Skeletal muscle tissue (tissue), 4 donors: ENCODE measurements around the gene ATXN1. TPM values are rescaled to one million over a fixed set of nuclear protein-coding genes. Genes with fewer than 3 reads are reported as not detected.

Experiments
- H3K27ac ChIP-seq: one replicate; pipeline ENCODE4 v1.7.0; 2013; ENCODE audit warnings: mild to moderate bottlenecking, low read depth, low read length, inconsistent platforms
- H3K27me3 ChIP-seq, 3 donors: one replicate each; pipeline ENCODE4 v1.7.0; 2013; ENCODE audit warnings: low read length in 3 of 3; ENCODE audit not compliant: control insufficient read depth in 3 of 3, insufficient read depth in 3 of 3
- H3K36me3 ChIP-seq, 3 donors: one replicate each; pipeline ENCODE4 v1.7.0; 2013; ENCODE audit warnings: low read length in 3 of 3; ENCODE audit not compliant: control insufficient read depth in 3 of 3, insufficient read depth in 3 of 3
- H3K4me1 ChIP-seq, 3 donors: one replicate each; pipeline ENCODE4 v1.7.0; 2013; ENCODE audit warnings: low read length in 3 of 3, mild to moderate bottlenecking in 3 of 3; ENCODE audit not compliant: control insufficient read depth in 3 of 3, insufficient read depth in 3 of 3
- H3K4me3 ChIP-seq, 3 donors: one replicate each; pipeline ENCODE4 v1.7.0; 2013; ENCODE audit warnings: low read length in 3 of 3
- H3K9ac ChIP-seq, 3 donors: one replicate each; pipeline ENCODE4 v1.7.0; 2013; ENCODE audit warnings: low read length in 3 of 3, mild to moderate bottlenecking in 3 of 3, moderate library complexity in 2 of 3, low read depth in 1 of 3
- H3K9me3 ChIP-seq, 3 donors: one replicate each; pipeline ENCODE4 v1.7.0; 2013; ENCODE audit warnings: low read length in 3 of 3; ENCODE audit not compliant: control insufficient read depth in 3 of 3
- total RNA-seq: library from RNA; depleted of rRNA; stranded (reverse); fragments of >200 nt; gene quantifications from one replicate; pipeline ENCODE4 v1.2.3, GENCODE V29; 2014
- donor health status: Osteomylitis.

ATXN1 gene
- total RNA-seq, 1 donor from 2014 or later = 30.8 TPM

DNA sequence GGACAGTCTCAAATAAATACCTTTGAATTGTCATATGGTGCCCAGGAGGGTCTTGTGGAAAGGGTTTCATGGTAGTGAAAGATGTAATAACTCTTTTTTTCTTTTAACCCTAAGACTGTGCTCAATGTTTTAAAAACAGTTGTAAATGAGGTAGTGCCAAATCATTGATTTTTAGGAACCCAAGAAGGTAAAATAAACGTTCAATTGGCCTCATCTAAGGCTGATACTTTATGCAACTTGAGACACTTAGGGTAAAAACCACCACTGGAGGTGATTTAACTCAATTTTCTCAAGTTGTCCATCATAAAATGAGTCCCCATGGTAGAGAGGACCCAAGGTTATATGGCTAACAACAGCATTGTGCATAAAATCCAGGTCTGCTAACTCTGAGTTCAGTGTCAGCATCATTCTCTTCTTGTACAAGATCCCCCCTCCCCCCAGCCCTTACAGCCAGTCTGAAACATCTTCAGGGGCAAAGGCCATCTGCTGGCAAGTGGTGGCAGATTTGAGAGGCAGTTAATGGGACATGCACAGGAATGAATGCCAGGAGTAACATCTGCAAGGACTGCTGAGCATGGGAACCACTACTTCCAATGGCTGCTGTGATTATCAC is 278.5 kb downstream of the ATXN1 start:
- Histone ChIP-seq H3K9ac (no peak overlapping the region), H3K27ac (no peak overlapping the region), H3K4me1 (peaks cover 7% of the 10 kb centered on the region in 3 donors), H3K36me3 (peaks cover 0 to 7% (median 4%) of the 10 kb centered on the region in 3 donors), H3K9me3 (peaks cover 0 to 3% (median 0%) of the 10 kb centered on the region in 3 donors), H3K27me3 (no peaks in the 10 kb centered on the region), H3K4me3 (no peak overlapping the region)

DNA sequence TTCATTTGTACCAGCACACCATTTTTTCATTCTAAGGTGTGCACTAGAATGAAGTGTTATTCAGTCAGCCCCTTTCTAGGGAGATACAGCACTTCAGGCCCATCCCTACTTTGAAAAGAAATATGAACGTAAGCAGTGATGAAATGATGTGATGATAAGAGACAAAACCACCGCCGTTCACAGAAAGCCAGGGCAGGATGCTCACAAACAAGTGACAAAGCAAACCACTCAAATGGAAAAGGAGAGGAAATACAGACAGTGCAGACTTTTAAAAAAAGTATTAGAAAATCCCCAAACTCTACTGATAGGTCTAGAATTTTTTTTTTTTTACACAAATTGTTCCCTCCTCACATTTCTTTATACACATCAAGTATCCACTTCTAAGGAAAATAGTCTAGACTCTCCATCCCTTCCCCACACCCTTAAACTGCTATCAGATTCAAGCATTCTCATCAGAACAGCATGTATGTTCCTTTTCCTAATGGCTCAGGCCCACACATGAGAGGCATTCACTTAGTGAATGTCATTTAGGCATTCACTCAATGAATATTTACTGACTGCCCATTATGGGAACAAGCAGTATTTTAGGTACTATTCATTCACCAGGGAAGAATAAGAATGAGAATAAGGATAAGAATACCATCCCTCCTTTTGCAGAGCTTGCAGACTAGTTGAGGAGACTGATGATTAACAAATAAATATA is 279.4 kb downstream of the ATXN1 start:
- H3K4me3 ChIP-seq = no peak overlapping the region
- no peak overlapping the region for H3K27ac ChIP-seq
- peaks cover 0 to 3% (median 0%) of the 10 kb centered on the region in 3 donors for H3K9me3 ChIP-seq
- H3K27me3 ChIP-seq = no peaks in the 10 kb centered on the region
- peaks cover 0 to 7% (median 4%) of the 10 kb centered on the region in 3 donors for H3K36me3 ChIP-seq
- H3K4me1 ChIP-seq = peaks cover 9 to 16% (median 10%) of the 10 kb centered on the region in 3 donors
- H3K9ac ChIP-seq = no peak overlapping the region

GRCh38 chr6:16480763-16481560 is 280.3 kb downstream of the ATXN1 start:
- Histone ChIP-seq H3K27me3 (no peaks in the 10 kb centered on the region), H3K4me3 (no peak overlapping the region), H3K27ac (no peak overlapping the region), H3K4me1 (peaks cover 9 to 20% (median 10%) of the 10 kb centered on the region in 3 donors), H3K9ac (no peak overlapping the region), H3K36me3 (peaks cover 0 to 7% (median 4%) of the 10 kb centered on the region in 3 donors), H3K9me3 (peaks cover 0 to 3% (median 0%) of the 10 kb centered on the region in 3 donors)

DNA sequence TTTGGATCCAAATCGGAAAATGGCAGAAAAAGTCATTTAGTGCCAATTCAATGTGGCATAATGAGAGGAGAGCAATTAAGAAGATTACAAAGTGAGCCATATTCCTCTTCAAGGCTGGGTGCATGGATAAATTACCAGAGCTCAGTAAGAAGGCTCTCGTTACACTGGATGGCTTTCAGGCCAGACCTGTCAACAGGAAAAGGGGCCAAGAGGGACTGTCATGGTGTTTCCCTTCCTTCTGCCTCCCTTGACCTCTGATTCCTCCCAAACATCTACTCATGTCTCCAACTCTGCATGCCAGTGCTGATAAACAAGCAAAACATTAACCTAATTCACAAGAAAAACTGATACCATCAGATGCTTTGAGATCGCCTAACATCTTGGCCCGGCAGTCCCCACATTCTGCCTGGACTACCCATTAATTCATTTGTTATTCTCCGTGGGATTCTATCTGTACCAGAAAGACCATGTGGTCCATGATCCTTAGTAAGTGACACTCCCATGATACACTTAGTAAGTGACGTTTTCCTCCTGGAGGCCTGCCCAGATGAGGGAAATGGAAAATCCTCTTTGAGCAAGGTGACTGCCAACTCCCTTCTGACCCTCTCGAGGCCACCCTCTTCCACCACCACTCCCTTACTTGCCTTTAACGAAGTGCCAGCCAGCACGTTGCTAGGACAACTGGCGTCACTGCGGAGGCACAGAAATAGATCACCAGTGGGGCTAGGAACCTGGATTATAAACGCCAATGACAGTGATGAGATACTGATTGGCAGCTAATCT is 283.7 kb downstream of the ATXN1 start:
- Histone ChIP-seq H3K9me3 (no peaks in the 10 kb centered on the region), H3K4me1 (peaks cover 9 to 24% (median 10%) of the 10 kb centered on the region in 3 donors), H3K36me3 (no peaks in the 10 kb centered on the region), H3K27ac (peak overlapping the region; percentile 91), H3K9ac (peak overlapping the region in 1 of 3 donors; percentile 9), H3K4me3 (peak overlapping the region; percentile 15 to 23 (median 20)), H3K27me3 (no peaks in the 10 kb centered on the region)

DNA sequence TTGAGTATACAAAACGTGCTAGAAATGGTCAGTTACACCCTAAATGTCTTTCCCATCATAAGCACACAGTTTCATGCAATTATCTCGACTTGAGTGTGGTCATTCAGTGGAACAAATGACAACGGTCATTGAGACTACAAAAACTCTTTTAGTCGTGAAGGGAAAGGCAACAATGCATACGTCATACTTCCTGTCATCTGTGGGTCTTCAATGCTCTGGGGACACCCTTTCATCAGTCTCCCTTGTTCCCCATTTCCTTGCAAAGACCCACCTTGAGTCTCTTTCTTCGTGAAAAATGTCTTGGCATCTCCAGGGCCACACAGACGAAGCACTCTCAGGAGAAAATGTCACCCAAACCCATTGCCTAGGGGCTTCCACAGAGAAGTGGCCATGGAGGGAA is 284.4 kb downstream of the ATXN1 start:
- H3K9ac ChIP-seq = no peak overlapping the region
- H3K36me3 ChIP-seq = no peaks in the 10 kb centered on the region
- peak overlapping the region in 1 of 3 donors; percentile 20 for H3K4me3 ChIP-seq
- peak overlapping the region; percentile 91 for H3K27ac ChIP-seq
- peaks cover 9 to 29% (median 10%) of the 10 kb centered on the region in 3 donors for H3K4me1 ChIP-seq
- no peaks in the 10 kb centered on the region for H3K9me3 ChIP-seq
- no peaks in the 10 kb centered on the region for H3K27me3 ChIP-seq

- peaks cover 13 to 29% (median 15%) of the 10 kb centered on the region in 3 donors for H3K4me1 ChIP-seq
- H3K9ac ChIP-seq = no peak overlapping the region
- no peaks in the 10 kb centered on the region for H3K9me3 ChIP-seq
- no peak overlapping the region for H3K27ac ChIP-seq
- no peak overlapping the region for H3K4me3 ChIP-seq
- no peaks in the 10 kb centered on the region for H3K27me3 ChIP-seq
- H3K36me3 ChIP-seq = no peaks in the 10 kb centered on the region
These were observed 285.8 kb downstream of the ATXN1 start for GRCh38 chr6:16475494-16475781.

- H3K27ac ChIP-seq = no peak overlapping the region
- H3K9me3 ChIP-seq = no peaks in the 10 kb centered on the region
- H3K27me3 ChIP-seq = no peaks in the 10 kb centered on the region
- no peak overlapping the region for H3K4me3 ChIP-seq
- no peaks in the 10 kb centered on the region for H3K36me3 ChIP-seq
- H3K4me1 ChIP-seq = peaks cover 13 to 29% (median 15%) of the 10 kb centered on the region in 3 donors
- H3K9ac ChIP-seq = no peak overlapping the region
These were observed 286.3 kb downstream of the ATXN1 start for GRCh38 chr6:16474772-16475493.

GRCh38 chr6:16473908-16474771 is 287.1 kb downstream of the ATXN1 start:
- H3K27me3 ChIP-seq = no peaks in the 10 kb centered on the region
- H3K36me3 ChIP-seq = no peaks in the 10 kb centered on the region
- peaks cover 13 to 29% (median 15%) of the 10 kb centered on the region in 3 donors for H3K4me1 ChIP-seq
- no peak overlapping the region for H3K4me3 ChIP-seq
- H3K9me3 ChIP-seq = no peaks in the 10 kb centered on the region
- no peak overlapping the region for H3K9ac ChIP-seq
- no peak overlapping the region for H3K27ac ChIP-seq
